ENCODE results near the gene ANKRD13C.

Gene ANKRD13C

GRCh38 chr1:70293186-70293843, 61.2 kb downstream of the ANKRD13C start:
- DNase-seq: no peak

- DNase-seq: no peak
These were observed 64.3 kb downstream of the ANKRD13C start for GRCh38 chr1:70290218-70290617.

GRCh38 chr1:70288166-70288565, 66.4 kb downstream of the ANKRD13C start:
- DNase-seq: no peak

- no peak for DNase-seq
These were observed 68.1 kb downstream of the ANKRD13C start for GRCh38 chr1:70286453-70286852.

- DNase-seq: no peak
These were observed 70.2 kb downstream of the ANKRD13C start for GRCh38 chr1:70284366-70284765.

GRCh38 chr1:70278710-70279109, 75.8 kb downstream of the ANKRD13C start:
- no peak for DNase-seq

- no peak for DNase-seq
These were observed 76.6 kb downstream of the ANKRD13C start for GRCh38 chr1:70277875-70278274.

GRCh38 chr1:70265946-70266345, 88.6 kb downstream of the ANKRD13C start:
- DNase-seq: no peak

GRCh38 chr1:70264839-70265238, 89.7 kb downstream of the ANKRD13C start:
- DNase-seq: no peak

- no peak for DNase-seq
These were observed 97.9 kb downstream of the ANKRD13C start for GRCh38 chr1:70256664-70257063.

GRCh38 chr1:70248729-70249128, 105.8 kb downstream of the ANKRD13C start:
- no peak for DNase-seq

GRCh38 chr1:70247768-70248167, 106.8 kb downstream of the ANKRD13C start:
- DNase-seq: no peak

GRCh38 chr1:70247122-70247521, 107.4 kb downstream of the ANKRD13C start:
- DNase-seq: no peak

- DNase-seq: no peak
These were observed 114.6 kb downstream of the ANKRD13C start for GRCh38 chr1:70239940-70240339.

GRCh38 chr1:70234733-70235132, 119.8 kb downstream of the ANKRD13C start:
- DNase-seq: no peak

- DNase-seq: no peak
These were observed 123.0 kb downstream of the ANKRD13C start for GRCh38 chr1:70231475-70231874.

GRCh38 chr1:70228670-70229069, 125.9 kb downstream of the ANKRD13C start:
- no peak for DNase-seq

- no peak for DNase-seq
These were observed 127.1 kb downstream of the ANKRD13C start for GRCh38 chr1:70227439-70227838.

GRCh38 chr1:70224954-70225353, 129.6 kb downstream of the ANKRD13C start:
- DNase-seq: no peak

- no peak for DNase-seq
These were observed 131.7 kb downstream of the ANKRD13C start for GRCh38 chr1:70222716-70223235.

GRCh38 chr1:70221238-70222121, 133.0 kb downstream of the ANKRD13C start, which contains the start of gene SRSF11:
Gene SRSF11 (plus strand): TSS chr1:70221380. CDS start chr1:70221637, 257 bp downstream.
- peak; percentile 94 for DNase-seq

GRCh38 chr1:70220517-70221237, 133.8 kb downstream of the ANKRD13C start:
- DNase-seq: no peak

GRCh38 chr1:70220015-70220414, 134.5 kb downstream of the ANKRD13C start:
- DNase-seq: no peak

All from amniotic stem cell (primary cell).